ENCODE data around the gene HIVEP3.

HIVEP3 gene

DNA sequence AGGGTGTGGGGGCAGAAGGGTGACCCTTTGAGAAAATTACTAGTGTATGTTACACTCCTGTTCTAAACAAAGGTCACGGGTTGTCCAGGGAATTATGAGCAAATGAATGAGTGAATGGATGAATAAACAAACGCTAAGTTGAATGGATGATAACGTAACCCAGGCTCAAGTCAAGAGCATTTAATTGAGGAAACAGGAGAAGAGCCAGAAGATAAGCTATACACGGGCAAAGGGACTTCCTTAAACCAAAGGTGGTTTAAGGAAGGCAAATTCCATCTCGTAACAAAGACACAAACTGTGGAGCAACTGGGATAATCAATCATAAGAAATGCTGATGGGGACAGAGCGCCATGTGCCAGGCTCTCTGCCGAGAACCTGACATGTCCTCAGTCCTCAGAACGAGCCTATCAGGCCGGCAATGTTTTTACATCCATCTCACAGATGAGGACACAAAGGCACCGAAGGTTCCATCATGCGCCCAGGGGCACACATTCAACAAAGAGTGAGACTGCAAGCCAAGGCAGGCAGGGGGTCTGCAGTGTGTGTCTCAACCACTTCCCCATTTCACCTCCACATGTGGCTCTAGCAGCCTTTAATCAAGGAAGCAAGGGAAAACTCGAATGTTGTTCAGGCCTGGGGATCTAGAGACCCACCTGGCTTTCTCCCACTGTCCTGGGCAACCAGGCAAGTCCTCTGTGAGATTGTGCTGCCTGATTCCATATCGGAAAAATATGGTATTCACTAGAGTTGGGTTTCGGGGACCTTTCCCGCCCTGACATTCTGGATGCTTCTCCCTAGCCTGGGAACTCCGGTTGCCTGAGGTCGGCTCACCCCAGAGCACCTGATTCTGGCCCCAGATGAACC lies 307.4 kb downstream of the HIVEP3 start:
- Histone ChIP-seq H3K9me3 (ENCODE audit: low read length) (no peaks in the 10 kb centered on the region), H3K4me3 (ENCODE audit: low read depth in 1 of 2, low read length in 2 of 2) (no peak overlapping the region), H3K4me1 (ENCODE audit: insufficient read depth, low read length) (no peaks in the 10 kb centered on the region), H3K27ac (ENCODE audit: low read depth, low read length) (no peak overlapping the region), H3K9ac (ENCODE audit: low read length) (no peak overlapping the region), H3K27me3 (ENCODE audit: control insufficient read depth in 1 of 2, insufficient read depth in 2 of 2, low read length in 2 of 2) (no peaks in the 10 kb centered on the region), H3K36me3 (ENCODE audit: insufficient read depth, low read length) (no peaks in the 10 kb centered on the region)

DNA sequence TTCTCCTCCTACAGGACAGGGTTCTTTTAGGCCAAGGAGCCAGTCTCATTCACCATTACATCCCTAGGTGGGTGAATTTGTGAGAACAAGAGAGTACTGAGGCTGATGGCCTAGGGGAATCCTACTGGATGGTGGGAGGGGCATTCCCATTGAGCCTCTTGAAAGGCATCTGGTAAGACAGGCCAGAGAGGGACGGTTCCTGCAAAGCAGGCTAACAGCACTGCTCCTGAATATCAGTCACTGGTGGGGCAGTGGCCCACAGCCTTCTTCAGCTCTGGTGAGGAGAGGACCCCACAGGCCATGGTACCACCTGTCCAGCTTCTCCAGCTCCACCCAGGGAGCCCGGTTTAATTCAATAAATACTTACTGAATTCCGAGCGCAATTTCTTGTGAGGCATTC lies 308.4 kb downstream of the HIVEP3 start:
- H3K27ac ChIP-seq (ENCODE audit: low read depth, low read length) = no peak overlapping the region
- H3K4me3 ChIP-seq (ENCODE audit: low read depth in 1 of 2, low read length in 2 of 2) = no peak overlapping the region
- H3K36me3 ChIP-seq (ENCODE audit: insufficient read depth, low read length) = no peaks in the 10 kb centered on the region
- H3K27me3 ChIP-seq (ENCODE audit: control insufficient read depth in 1 of 2, insufficient read depth in 2 of 2, low read length in 2 of 2) = no peaks in the 10 kb centered on the region
- H3K4me1 ChIP-seq (ENCODE audit: insufficient read depth, low read length) = no peaks in the 10 kb centered on the region
- H3K9ac ChIP-seq (ENCODE audit: low read length) = no peak overlapping the region
- H3K9me3 ChIP-seq (ENCODE audit: low read length) = no peaks in the 10 kb centered on the region

DNA sequence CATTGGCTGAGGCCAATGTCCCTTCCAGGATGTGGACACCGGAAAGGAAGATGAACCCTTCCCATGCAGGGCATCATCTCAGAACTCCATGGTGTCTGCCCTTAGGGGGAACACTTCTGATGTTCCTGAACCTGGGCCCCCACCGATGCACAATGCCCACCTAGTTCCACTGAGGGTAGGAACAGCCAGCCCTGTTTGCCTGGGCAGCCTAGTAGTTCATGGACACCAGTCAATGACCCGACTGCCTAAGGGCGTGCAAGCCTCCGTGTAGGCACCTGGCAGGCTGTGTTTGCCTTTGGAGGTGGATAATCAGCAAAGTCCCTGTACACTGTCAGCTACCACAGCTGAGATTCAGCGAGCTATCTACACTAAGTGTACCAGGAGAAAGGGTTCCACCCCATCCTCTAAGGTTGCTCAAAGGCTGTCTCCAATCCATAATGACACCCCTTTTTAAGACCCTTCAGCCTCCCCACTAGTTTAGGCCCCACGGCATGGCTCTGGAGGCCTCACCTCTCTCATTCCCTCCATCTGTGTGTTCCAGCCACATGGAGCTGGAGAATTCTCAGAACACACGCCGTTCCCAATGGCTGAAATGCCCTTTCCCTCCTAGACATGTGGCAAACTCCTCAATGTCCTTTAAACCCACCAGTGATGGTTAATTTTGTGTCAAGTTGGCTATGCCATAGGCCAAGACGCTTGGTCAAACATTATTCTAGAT lies 309.4 kb downstream of the HIVEP3 start:
- Histone ChIP-seq H3K4me1 (ENCODE audit: insufficient read depth, low read length) (no peaks in the 10 kb centered on the region), H3K27ac (ENCODE audit: low read depth, low read length) (no peak overlapping the region), H3K36me3 (ENCODE audit: insufficient read depth, low read length) (no peaks in the 10 kb centered on the region), H3K9ac (ENCODE audit: low read length) (no peak overlapping the region), H3K4me3 (ENCODE audit: low read depth in 1 of 2, low read length in 2 of 2) (no peak overlapping the region), H3K27me3 (ENCODE audit: control insufficient read depth in 1 of 2, insufficient read depth in 2 of 2, low read length in 2 of 2) (no peaks in the 10 kb centered on the region), H3K9me3 (ENCODE audit: low read length) (no peaks in the 10 kb centered on the region)

DNA sequence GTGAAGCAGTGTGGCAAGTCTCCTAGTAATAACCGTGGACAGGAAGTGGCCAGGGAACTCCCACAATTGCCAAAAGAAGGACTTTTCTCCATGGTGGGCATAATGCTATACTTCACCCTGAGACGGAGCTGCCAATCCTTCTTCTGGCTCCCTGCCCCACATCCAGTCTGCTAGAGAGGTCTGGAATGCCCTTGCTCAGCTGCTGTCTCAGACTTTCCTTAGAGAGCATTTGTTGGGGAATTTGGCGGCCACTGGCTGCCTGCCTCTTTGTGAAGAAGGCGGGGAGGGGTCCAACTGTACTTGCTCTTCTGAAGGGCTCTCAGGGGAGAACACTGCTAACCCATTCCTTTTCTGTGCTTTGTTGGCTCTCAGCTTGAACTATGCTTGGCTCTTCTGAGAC lies 310.5 kb downstream of the HIVEP3 start:
- no peak overlapping the region for H3K4me3 ChIP-seq (ENCODE audit: low read depth in 1 of 2, low read length in 2 of 2)
- H3K9ac ChIP-seq (ENCODE audit: low read length) = no peak overlapping the region
- H3K27me3 ChIP-seq (ENCODE audit: control insufficient read depth in 1 of 2, insufficient read depth in 2 of 2, low read length in 2 of 2) = no peaks in the 10 kb centered on the region
- H3K36me3 ChIP-seq (ENCODE audit: insufficient read depth, low read length) = no peaks in the 10 kb centered on the region
- no peak overlapping the region for H3K27ac ChIP-seq (ENCODE audit: low read depth, low read length)
- no peaks in the 10 kb centered on the region for H3K9me3 ChIP-seq (ENCODE audit: low read length)
- no peaks in the 10 kb centered on the region for H3K4me1 ChIP-seq (ENCODE audit: insufficient read depth, low read length)

DNA sequence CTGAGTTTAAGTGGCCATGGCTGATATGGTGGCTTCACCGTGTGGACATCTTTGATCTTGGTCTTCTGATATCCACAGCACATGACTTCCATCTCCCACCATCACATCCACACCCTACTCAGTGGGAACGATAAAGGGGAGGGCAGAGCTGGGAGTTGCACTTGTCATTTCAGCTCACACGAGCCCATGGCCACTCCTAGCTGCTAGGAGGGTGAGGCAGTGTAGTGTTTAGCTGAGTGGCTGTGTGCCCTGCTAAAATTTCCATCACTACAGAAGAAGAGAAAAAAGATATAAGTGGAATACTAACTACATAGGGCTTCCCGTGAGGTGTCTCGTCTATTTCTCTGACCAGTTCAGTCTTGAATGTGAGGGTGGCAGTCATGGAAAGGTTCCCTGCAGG lies 310.9 kb downstream of the HIVEP3 start:
- no peaks in the 10 kb centered on the region for H3K9me3 ChIP-seq (ENCODE audit: low read length)
- no peaks in the 10 kb centered on the region for H3K36me3 ChIP-seq (ENCODE audit: insufficient read depth, low read length)
- no peaks in the 10 kb centered on the region for H3K4me1 ChIP-seq (ENCODE audit: insufficient read depth, low read length)
- no peaks in the 10 kb centered on the region for H3K27me3 ChIP-seq (ENCODE audit: control insufficient read depth in 1 of 2, insufficient read depth in 2 of 2, low read length in 2 of 2)
- no peak overlapping the region for H3K27ac ChIP-seq (ENCODE audit: low read depth, low read length)
- H3K4me3 ChIP-seq (ENCODE audit: low read depth in 1 of 2, low read length in 2 of 2) = no peak overlapping the region
- H3K9ac ChIP-seq (ENCODE audit: low read length) = no peak overlapping the region

DNA sequence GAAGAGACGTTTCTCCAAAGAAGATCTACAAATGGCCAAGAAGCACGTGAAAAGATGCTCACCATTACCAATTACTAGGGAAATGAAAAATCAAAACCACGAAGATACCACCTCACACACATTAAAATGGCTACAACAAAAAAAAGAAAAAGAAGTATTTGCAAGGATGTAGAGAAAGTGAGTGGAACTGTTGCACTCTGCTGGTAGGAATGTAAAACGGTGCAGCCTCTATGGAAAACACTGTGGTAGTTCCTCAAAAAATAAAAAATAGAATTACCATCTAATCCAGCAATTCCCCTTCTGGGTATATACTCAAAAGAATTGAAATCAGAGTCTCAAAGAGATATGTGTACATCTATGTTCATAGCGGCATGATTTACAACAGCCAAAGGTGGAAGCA lies 318.8 kb downstream of the HIVEP3 start:
- Histone ChIP-seq H3K4me1 (ENCODE audit: insufficient read depth, low read length) (no peaks in the 10 kb centered on the region), H3K9me3 (ENCODE audit: low read length) (no peaks in the 10 kb centered on the region), H3K27me3 (ENCODE audit: control insufficient read depth in 1 of 2, insufficient read depth in 2 of 2, low read length in 2 of 2) (no peaks in the 10 kb centered on the region), H3K36me3 (ENCODE audit: insufficient read depth, low read length) (no peaks in the 10 kb centered on the region), H3K9ac (ENCODE audit: low read length) (no peak overlapping the region), H3K4me3 (ENCODE audit: low read depth in 1 of 2, low read length in 2 of 2) (no peak overlapping the region), H3K27ac (ENCODE audit: low read depth, low read length) (no peak overlapping the region)

DNA sequence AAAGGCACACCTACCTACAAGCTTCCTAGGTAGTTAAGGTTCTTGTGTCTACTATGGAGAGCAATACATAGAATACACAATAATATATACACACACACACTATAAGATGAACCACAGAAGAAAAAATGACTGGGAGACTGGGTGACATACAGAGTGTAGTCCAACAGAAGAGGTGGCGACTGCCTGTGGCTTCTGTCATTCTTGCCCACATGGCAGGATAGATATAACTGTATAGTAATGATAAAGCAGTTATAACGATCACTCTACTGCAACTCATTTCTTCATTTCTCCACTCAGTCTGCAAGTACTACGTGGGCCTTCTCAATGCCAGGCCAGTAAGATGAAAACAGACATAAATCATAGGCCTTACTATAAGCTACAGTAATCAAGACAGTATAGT lies 320.4 kb downstream of the HIVEP3 start:
- H3K27ac ChIP-seq (ENCODE audit: low read depth, low read length) = no peak overlapping the region
- no peaks in the 10 kb centered on the region for H3K27me3 ChIP-seq (ENCODE audit: control insufficient read depth in 1 of 2, insufficient read depth in 2 of 2, low read length in 2 of 2)
- no peak overlapping the region for H3K4me3 ChIP-seq (ENCODE audit: low read depth in 1 of 2, low read length in 2 of 2)
- H3K9me3 ChIP-seq (ENCODE audit: low read length) = no peaks in the 10 kb centered on the region
- H3K9ac ChIP-seq (ENCODE audit: low read length) = no peak overlapping the region
- H3K4me1 ChIP-seq (ENCODE audit: insufficient read depth, low read length) = no peaks in the 10 kb centered on the region
- H3K36me3 ChIP-seq (ENCODE audit: insufficient read depth, low read length) = no peaks in the 10 kb centered on the region

DNA sequence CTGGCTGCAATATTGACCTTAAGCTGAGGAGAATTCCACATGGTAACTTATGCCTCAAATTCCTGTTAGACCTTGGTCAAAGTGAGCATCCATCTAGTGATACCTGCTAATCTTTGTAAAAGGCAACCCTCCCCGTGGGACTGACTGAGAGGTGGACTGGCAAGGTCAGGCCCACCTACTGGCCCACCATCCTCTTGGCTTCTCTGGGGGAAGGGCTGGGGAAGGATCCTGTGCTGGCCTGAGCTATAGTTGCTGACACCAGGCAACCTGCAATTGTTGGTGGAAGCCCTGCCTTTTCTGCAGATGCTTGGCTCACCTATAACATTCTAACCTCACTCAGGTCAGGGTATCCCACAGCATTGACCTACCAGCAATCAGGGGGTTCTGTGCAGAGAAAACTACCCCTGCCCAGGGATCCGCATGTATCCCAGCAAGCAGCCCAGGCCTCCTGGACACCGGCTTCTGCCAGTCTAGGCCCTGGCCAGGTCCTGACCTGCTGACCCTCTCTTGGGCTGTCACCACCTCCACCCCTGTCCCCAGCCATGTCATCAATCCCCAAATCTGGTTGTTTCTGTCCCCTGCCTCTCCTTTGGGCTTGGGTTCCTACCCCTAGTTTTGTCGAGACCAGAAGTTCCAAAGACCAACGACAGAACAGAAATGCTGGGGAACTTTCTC lies 326.1 kb downstream of the HIVEP3 start:
- Histone ChIP-seq H3K27me3 (ENCODE audit: control insufficient read depth in 1 of 2, insufficient read depth in 2 of 2, low read length in 2 of 2) (no peaks in the 10 kb centered on the region), H3K27ac (ENCODE audit: low read depth, low read length) (no peak overlapping the region)

DNA sequence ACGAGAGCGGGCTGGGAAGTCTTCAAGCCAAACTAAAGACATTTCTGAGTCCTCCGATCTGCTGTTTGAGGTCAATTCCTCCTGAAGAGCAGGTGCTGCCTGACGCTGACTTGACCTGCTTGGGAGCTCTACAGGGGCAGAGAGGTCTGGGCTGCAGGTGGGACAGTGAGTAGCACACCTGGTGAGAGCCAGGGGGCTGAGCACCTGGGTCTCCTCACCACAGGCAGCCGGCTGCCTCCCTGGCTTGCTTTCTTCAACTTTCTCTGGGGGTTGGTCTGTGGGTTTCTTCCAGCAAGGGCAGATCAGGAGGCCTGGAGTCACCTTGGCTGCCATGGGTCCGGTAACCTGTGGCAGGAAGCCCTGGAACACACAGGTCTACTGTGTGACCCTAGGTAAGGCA lies 326.8 kb downstream of the HIVEP3 start:
- H3K27ac ChIP-seq (ENCODE audit: low read depth, low read length) = no peak overlapping the region
- no peaks in the 10 kb centered on the region for H3K27me3 ChIP-seq (ENCODE audit: control insufficient read depth in 1 of 2, insufficient read depth in 2 of 2, low read length in 2 of 2)
- H3K9me3 ChIP-seq (ENCODE audit: low read length) = no peaks in the 10 kb centered on the region
- no peaks in the 10 kb centered on the region for H3K4me1 ChIP-seq (ENCODE audit: insufficient read depth, low read length)
- H3K4me3 ChIP-seq (ENCODE audit: low read depth in 1 of 2, low read length in 2 of 2) = no peak overlapping the region
- H3K36me3 ChIP-seq (ENCODE audit: insufficient read depth, low read length) = no peaks in the 10 kb centered on the region
- no peak overlapping the region for H3K9ac ChIP-seq (ENCODE audit: low read length)

More for the DNA sequence above, 326.1 kb downstream of the HIVEP3 start:
- Histone ChIP-seq H3K4me3 (ENCODE audit: low read depth in 1 of 2, low read length in 2 of 2) (no peak overlapping the region), H3K4me1 (ENCODE audit: insufficient read depth, low read length) (no peaks in the 10 kb centered on the region), H3K36me3 (ENCODE audit: insufficient read depth, low read length) (no peaks in the 10 kb centered on the region), H3K9ac (ENCODE audit: low read length) (no peak overlapping the region), H3K9me3 (ENCODE audit: low read length) (no peaks in the 10 kb centered on the region)

DNA sequence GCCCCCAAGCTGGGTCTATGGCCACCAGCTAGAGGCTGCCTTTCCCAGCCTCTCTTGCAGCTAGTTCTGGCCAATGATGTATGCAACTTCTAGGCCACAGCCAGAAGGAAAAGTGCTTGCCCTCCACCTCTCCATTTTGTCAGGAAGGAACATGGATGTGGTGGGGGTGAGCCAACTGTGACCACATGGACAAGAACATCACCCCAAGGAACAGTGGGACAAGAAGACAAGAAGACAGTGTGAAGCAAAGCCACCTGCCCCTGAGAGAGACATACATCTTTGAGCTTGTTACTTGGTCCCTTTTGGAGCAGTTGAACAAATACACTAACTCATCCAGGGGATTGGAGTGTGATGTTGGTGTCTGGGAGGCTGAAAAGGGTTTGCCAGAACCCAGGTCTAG lies 328.4 kb downstream of the HIVEP3 start:
- H3K27me3 ChIP-seq (ENCODE audit: control insufficient read depth in 1 of 2, insufficient read depth in 2 of 2, low read length in 2 of 2) = no peaks in the 10 kb centered on the region
- H3K36me3 ChIP-seq (ENCODE audit: insufficient read depth, low read length) = no peaks in the 10 kb centered on the region
- H3K9ac ChIP-seq (ENCODE audit: low read length) = no peak overlapping the region
- no peak overlapping the region for H3K27ac ChIP-seq (ENCODE audit: low read depth, low read length)
- H3K4me3 ChIP-seq (ENCODE audit: low read depth in 1 of 2, low read length in 2 of 2) = no peak overlapping the region
- H3K4me1 ChIP-seq (ENCODE audit: insufficient read depth, low read length) = no peaks in the 10 kb centered on the region
- H3K9me3 ChIP-seq (ENCODE audit: low read length) = no peaks in the 10 kb centered on the region

DNA sequence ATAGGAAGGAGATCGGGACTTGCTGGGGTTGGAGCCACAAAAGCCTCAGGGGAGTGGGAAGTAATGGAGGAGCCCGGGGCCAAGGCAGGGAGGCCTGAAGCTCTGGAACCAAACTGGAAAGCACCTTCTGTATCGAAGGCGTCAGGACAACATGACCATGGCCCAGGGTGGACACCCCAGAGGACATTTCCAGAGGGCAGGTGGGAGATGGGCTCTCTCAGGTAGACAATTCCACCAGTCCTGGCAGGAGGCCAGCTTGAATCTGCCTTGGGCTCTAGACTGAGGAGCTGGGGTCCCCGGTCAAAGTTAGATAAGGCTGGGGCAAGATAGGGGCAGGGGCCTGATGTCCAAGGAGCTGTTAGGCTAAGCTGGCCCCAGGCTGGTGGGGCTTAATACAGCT lies 329.3 kb downstream of the HIVEP3 start:
- no peaks in the 10 kb centered on the region for H3K27me3 ChIP-seq (ENCODE audit: control insufficient read depth in 1 of 2, insufficient read depth in 2 of 2, low read length in 2 of 2)
- no peak overlapping the region for H3K27ac ChIP-seq (ENCODE audit: low read depth, low read length)
- no peaks in the 10 kb centered on the region for H3K4me1 ChIP-seq (ENCODE audit: insufficient read depth, low read length)
- H3K4me3 ChIP-seq (ENCODE audit: low read depth in 1 of 2, low read length in 2 of 2) = no peak overlapping the region
- H3K9ac ChIP-seq (ENCODE audit: low read length) = no peak overlapping the region
- no peaks in the 10 kb centered on the region for H3K9me3 ChIP-seq (ENCODE audit: low read length)
- H3K36me3 ChIP-seq (ENCODE audit: insufficient read depth, low read length) = no peaks in the 10 kb centered on the region
